Naive thymus-derived CD4-positive, alpha-beta T cell (primary cell): ENCODE data around the gene HECTD3. TPM values are rescaled to one million over a fixed set of nuclear protein-coding genes. Genes with fewer than 3 reads are reported as not detected.

ENCODE experiments used
- ATAC-seq: fragments of 150-1000 bp; cut with Tn5 transposase; 2 replicates; pipeline ENCODE4 v1.10.0; 2021; ENCODE audit warnings: mild to moderate bottlenecking, moderate library complexity
- CTCF ChIA-PET: fragments of 350-600 bp; sonication (Branson Sonifier 250); formaldehyde crosslinking; loops from one replicate; lab custom pipeline; 2021; ENCODE audit warnings: antibody characterized with exemption; lab: Charles Lee
- POLR2A ChIA-PET: fragments of 350-600 bp; sonication (Branson Sonifier 250); formaldehyde crosslinking; loops from one replicate; lab custom pipeline; 2021; ENCODE audit warnings: antibody characterized with exemption, inconsistent platforms; lab: Charles Lee
- DNase-seq, 9 donors: peaks; one replicate each; pipeline versions ENCODE4 v3.0.0 to v3.0.0-alpha.2; 2020 to 2022; ENCODE audit warnings: mixed read lengths in 1 of 9
- H3K27ac ChIP-seq: one replicate; pipeline ENCODE4 v1.7.0; 2013; ENCODE audit warnings: mild to moderate bottlenecking, low read depth, low read length, moderate library complexity
- H3K27me3 ChIP-seq, 2 donors: one replicate each; pipeline ENCODE4 v1.7.0; 2013; ENCODE audit warnings: low read length in 2 of 2, mild to moderate bottlenecking in 2 of 2, moderate library complexity in 2 of 2; ENCODE audit not compliant: control insufficient read depth in 2 of 2, insufficient read depth in 2 of 2
- H3K36me3 ChIP-seq, 3 experiments: 1 replicate in 2 of 3; 2 replicates in 1 of 3; pipeline ENCODE4 v1.7.0; 2013; ENCODE audit warnings: low read length in 3 of 3, mild to moderate bottlenecking in 3 of 3, moderate library complexity in 1 of 3; ENCODE audit not compliant: insufficient read depth in 3 of 3, control insufficient read depth in 2 of 3
- H3K4me1 ChIP-seq, 2 donors: one replicate each; pipeline ENCODE4 v1.7.0; 2013; ENCODE audit warnings: low read length in 2 of 2, mild to moderate bottlenecking in 2 of 2, moderate library complexity in 1 of 2; ENCODE audit not compliant: control insufficient read depth in 2 of 2, insufficient read depth in 2 of 2
- H3K4me3 ChIP-seq: 2 replicates; pipeline ENCODE4 v1.7.0; 2013; ENCODE audit warnings: mild to moderate bottlenecking, low read length
- H3K9me3 ChIP-seq, 3 experiments: 1 replicate in 2 of 3; 2 replicates in 1 of 3; pipeline ENCODE4 v1.7.0; 2013; ENCODE audit warnings: low read length in 3 of 3; ENCODE audit not compliant: control insufficient read depth in 2 of 3
- H3K27ac Mint-ChIP-seq, 9 donors: one replicate each; pipeline ENCODE4 v1.8.0; 2020 to 2022; ENCODE audit warnings: mixed read lengths in 9 of 9, mild to moderate bottlenecking in 8 of 9, moderate library complexity in 5 of 9, inconsistent platforms in 2 of 9
- H3K27me3 Mint-ChIP-seq, 5 donors: one replicate each; pipeline ENCODE4 v1.8.0; 2021 to 2022; ENCODE audit warnings: mixed read lengths in 5 of 5, mild to moderate bottlenecking in 1 of 5
- H3K36me3 Mint-ChIP-seq, 5 donors: one replicate each; pipeline ENCODE4 v1.8.0; 2020 to 2022; ENCODE audit warnings: mixed read lengths in 5 of 5, mild to moderate bottlenecking in 3 of 5, inconsistent platforms in 1 of 5
- H3K4me1 Mint-ChIP-seq, 7 donors: one replicate each; pipeline ENCODE4 v1.8.0; 2020 to 2022; ENCODE audit warnings: mixed read lengths in 7 of 7, mild to moderate bottlenecking in 3 of 7, inconsistent platforms in 1 of 7
- H3K4me3 Mint-ChIP-seq, 10 donors: one replicate each; pipeline ENCODE4 v1.8.0; 2020 to 2022; ENCODE audit warnings: mild to moderate bottlenecking in 10 of 10, mixed read lengths in 10 of 10, moderate library complexity in 6 of 10, inconsistent platforms in 2 of 10
- H3K9me3 Mint-ChIP-seq, 11 donors: one replicate each; pipeline ENCODE4 v1.8.0; 2020 to 2022; ENCODE audit warnings: mixed read lengths in 11 of 11, mild to moderate bottlenecking in 4 of 11, inconsistent platforms in 1 of 11, moderate library complexity in 1 of 11
- intact Hi-C, 2 donors: fragments of 100-400 bp; cut with micrococcal nuclease; formaldehyde crosslinking; loops; one replicate each; pipeline ENCODE4 v1.15.1; 2023
- polyA plus RNA-seq, 2 donors: library from polyadenylated mRNA; unstranded; fragments of 300-500 nt; fragmentation: Illumina TruSeq; gene quantifications; one replicate each; pipeline ENCODE4 v1.2.3, GENCODE V29; 2021
- total RNA-seq, 6 experiments: library from RNA in 5 of 6; stranded (reverse) in 5 of 6; gene quantifications; 1 replicate in 5 of 6; 2 replicates in 1 of 6; pipeline ENCODE4 v1.2.3 and lab custom pipeline; 2021 to 2026

The HECTD3 gene
- total and polyA plus RNA-seq, 7 experiments from 2014 or later: 12.2 to 53.7 (median 39.5) TPM

GRCh38 chr1:45033356-45033755 is 22.2 kb upstream of the HECTD3 start:
- intact Hi-C loops: no loop called here
- DNase-seq: no peak
- Histone ChIP-seq H3K4me1 (no peaks in the 10 kb centered on the region), H3K27ac (no peak overlapping the region), H3K9me3 (no peaks in the 10 kb centered on the region), H3K36me3 (no peaks in the 10 kb centered on the region), H3K4me3 (no peak overlapping the region), H3K27me3 (no peaks in the 10 kb centered on the region)
- H3K27ac Mint-ChIP-seq: peak overlapping the region in 3 of 9 donors; percentile 12 to 35 (median 28)
- ATAC-seq: no peak
- ChIA-PET POLR2A (interaction anchor here (0.7 kb wide), 1 partner anchor 32 kb away, joined by 3 read pairs; no protein-coding TSS in a partner anchor), CTCF (interaction anchor here (0.6 kb wide), 1 partner anchor 121 kb away, joined by 6 read pairs; no protein-coding TSS in a partner anchor)
- peaks cover 0 to 14% (median 2%) of the 10 kb centered on the region in 7 donors for H3K4me1 Mint-ChIP-seq
- H3K27me3 Mint-ChIP-seq: no peaks in the 10 kb centered on the region
- H3K9me3 Mint-ChIP-seq: no peaks in the 10 kb centered on the region
- H3K36me3 Mint-ChIP-seq: peaks cover 0 to 23% (median 4%) of the 10 kb centered on the region in 5 donors
- H3K4me3 Mint-ChIP-seq: no peak overlapping the region

- Mint-ChIP-seq H3K4me1 (peaks cover 0 to 14% (median 2%) of the 10 kb centered on the region in 7 donors), H3K27me3 (no peaks in the 10 kb centered on the region), H3K27ac (peak overlapping the region in 1 of 9 donors; percentile 64), H3K9me3 (no peaks in the 10 kb centered on the region), H3K36me3 (peaks cover 0 to 20% (median 4%) of the 10 kb centered on the region in 5 donors), H3K4me3 (no peak overlapping the region)
- POLR2A ChIA-PET: interaction anchor here (0.7 kb wide), 1 partner anchor 32 kb away, joined by 3 read pairs; no protein-coding TSS in a partner anchor
- H3K27me3 ChIP-seq: no peaks in the 10 kb centered on the region
- H3K9me3 ChIP-seq: no peaks in the 10 kb centered on the region
- no peak overlapping the region for H3K4me3 ChIP-seq
- CTCF ChIA-PET: no interaction called here
- ATAC-seq (no peak), DNase-seq (no peak)
- no peaks in the 10 kb centered on the region for H3K4me1 ChIP-seq
- H3K27ac ChIP-seq: no peak overlapping the region
- intact Hi-C loops: no loop called here
- H3K36me3 ChIP-seq: no peaks in the 10 kb centered on the region
Measured at GRCh38 chr1:45032837-45033236, 21.7 kb upstream of the HECTD3 start.

GRCh38 chr1:45026446-45026845 is 15.3 kb upstream of the HECTD3 start:
- H3K27me3 Mint-ChIP-seq: peaks cover 0 to 5% (median 0%) of the 10 kb centered on the region in 5 donors
- H3K27ac Mint-ChIP-seq: no peak overlapping the region
- Histone ChIP-seq H3K36me3 (no peaks in the 10 kb centered on the region), H3K4me1 (no peaks in the 10 kb centered on the region), H3K4me3 (no peak overlapping the region), H3K9me3 (no peaks in the 10 kb centered on the region), H3K27me3 (no peaks in the 10 kb centered on the region), H3K27ac (no peak overlapping the region)
- no peak for DNase-seq
- H3K4me1 Mint-ChIP-seq: peaks cover 0 to 15% (median 0%) of the 10 kb centered on the region in 7 donors
- H3K9me3 Mint-ChIP-seq: no peaks in the 10 kb centered on the region
- no peak overlapping the region for H3K4me3 Mint-ChIP-seq
- H3K36me3 Mint-ChIP-seq: peaks cover 0 to 4% (median 0%) of the 10 kb centered on the region in 5 donors
- ChIA-PET CTCF (no interaction called here), POLR2A (no interaction called here)
- intact Hi-C loops: no loop called here
- ATAC-seq: no peak

- no peak overlapping the region for H3K27ac Mint-ChIP-seq
- no peaks in the 10 kb centered on the region for H3K27me3 ChIP-seq
- H3K27ac ChIP-seq: no peak overlapping the region
- ATAC-seq (no peak), DNase-seq (no peak)
- H3K27me3 Mint-ChIP-seq: peaks cover 0 to 5% (median 0%) of the 10 kb centered on the region in 5 donors
- POLR2A ChIA-PET: no interaction called here
- no peak overlapping the region for H3K4me3 Mint-ChIP-seq
- CTCF ChIA-PET: no interaction called here
- H3K4me1 ChIP-seq: no peaks in the 10 kb centered on the region
- H3K4me3 ChIP-seq: no peak overlapping the region
- intact Hi-C loops: no loop called here
- no peaks in the 10 kb centered on the region for H3K36me3 ChIP-seq
- H3K36me3 Mint-ChIP-seq: no peaks in the 10 kb centered on the region
- H3K9me3 Mint-ChIP-seq: no peaks in the 10 kb centered on the region
- H3K9me3 ChIP-seq: no peaks in the 10 kb centered on the region
- peaks cover 0 to 16% (median 2%) of the 10 kb centered on the region in 7 donors for H3K4me1 Mint-ChIP-seq
Measured at GRCh38 chr1:45023663-45024062, 12.5 kb upstream of the HECTD3 start.

- H3K9me3 Mint-ChIP-seq: no peaks in the 10 kb centered on the region
- no peak overlapping the region for H3K4me3 Mint-ChIP-seq
- H3K27ac Mint-ChIP-seq: peak overlapping the region in 4 of 9 donors; percentile 15 to 91 (median 54)
Measured at GRCh38 chr1:45018599-45019230, 7.6 kb upstream of the HECTD3 start.

GRCh38 chr1:45016767-45017166 is 5.6 kb upstream of the HECTD3 start:
- Histone ChIP-seq H3K27me3 (no peaks in the 10 kb centered on the region), H3K27ac (no peak overlapping the region), H3K36me3 (peaks cover 0 to 10% (median 4%) of the 10 kb centered on the region in 3 experiments), H3K4me1 (peaks cover 11 to 14% of the 10 kb centered on the region in 2 donors), H3K9me3 (no peaks in the 10 kb centered on the region), H3K4me3 (no peak overlapping the region)
- ChIA-PET CTCF (interaction anchor here (0.7 to 12.9 kb wide), 5 partner anchors 29 to 541 kb away, joined by 3 to 255 read pairs (median 4); no protein-coding TSS in a partner anchor), POLR2A (interaction anchor here (7.7 kb wide), 1 partner anchor 283 kb away, joined by 126 read pairs; no protein-coding TSS in a partner anchor)
- H3K36me3 Mint-ChIP-seq: peaks cover 0 to 11% (median 4%) of the 10 kb centered on the region in 5 donors
- H3K4me3 Mint-ChIP-seq: no peak overlapping the region
- H3K4me1 Mint-ChIP-seq: peaks cover 12 to 39% (median 36%) of the 10 kb centered on the region in 7 donors
- intact Hi-C loops: loop anchor here (5.0 to 10.0 kb wide), 2 partner anchors 188 to 191 kb away; partner anchors contain the start of gene ZSWIM5 (in 2 of the 2)
- H3K27ac Mint-ChIP-seq: peak overlapping the region in 3 of 9 donors; percentile 7 to 80 (median 14)
- ATAC-seq (no peak), DNase-seq (no peak)
- H3K27me3 Mint-ChIP-seq: no peaks in the 10 kb centered on the region
- no peaks in the 10 kb centered on the region for H3K9me3 Mint-ChIP-seq

More at GRCh38 chr1:45018599-45019230, 7.6 kb upstream of the HECTD3 start:
- POLR2A ChIA-PET: interaction anchor here (0.8 to 1.7 kb wide), 3 partner anchors 188 to 481 kb away, joined by 3 to 7 read pairs (median 3); partner anchors contain the start of genes CCDC163, MMACHC and ZSWIM5
- ATAC-seq: peak; percentile 88
- Mint-ChIP-seq H3K27me3 (no peaks in the 10 kb centered on the region), H3K36me3 (peaks cover 0 to 11% (median 4%) of the 10 kb centered on the region in 5 donors), H3K4me1 (peaks cover 7 to 21% (median 17%) of the 10 kb centered on the region in 7 donors)
- Histone ChIP-seq H3K4me3 (no peak overlapping the region), H3K27me3 (no peaks in the 10 kb centered on the region), H3K4me1 (peaks cover 0 to 5% of the 10 kb centered on the region in 2 donors), H3K27ac (no peak overlapping the region), H3K36me3 (peaks cover 0 to 6% (median 3%) of the 10 kb centered on the region in 3 experiments), H3K9me3 (no peaks in the 10 kb centered on the region)
- peak in 8 of 9 donors; percentile 34 to 70 (median 58) for DNase-seq
- CTCF ChIA-PET: interaction anchor here (0.6 to 12.9 kb wide), 11 partner anchors 9 to 474 kb away, joined by 3 to 255 read pairs (median 5); no protein-coding TSS in a partner anchor
- intact Hi-C loops: loop anchor here (1.0 to 10.0 kb wide), 3 partner anchors 186 to 212 kb away; partner anchors contain the start of gene ZSWIM5 (in 2 of the 2)
